H1 (cell line): ENCODE results near the gene GPRC6A. TPM values are rescaled to one million over a fixed set of nuclear protein-coding genes. Genes with fewer than 3 reads are reported as not detected.

Source experiments
- CTCF ChIA-PET: fragments of 300-600 bp; sonication (Branson Sonifier 250); formaldehyde crosslinking; loops from one replicate; lab custom pipeline; 2021; ENCODE audit not compliant: partially characterized antibody; lab: Charles Lee
- POLR2A ChIA-PET: fragments of 300-600 bp; sonication (Branson Sonifier 250); formaldehyde crosslinking; loops from one replicate; lab custom pipeline; 2021; ENCODE audit warnings: inconsistent platforms; ENCODE audit not compliant: partially characterized antibody; lab: Charles Lee
- DNase-seq, 2 experiments: peaks; one replicate each; pipeline versions ENCODE4 v3.0.0 to v3.0.0-alpha.2; 2010 to 2022; ENCODE audit warnings: low spot score in 2 of 2, low read depth in 1 of 2, mixed read lengths in 1 of 2
- FAIRE-seq: peaks from 2 replicates; lab custom pipeline; 2011; peaks lifted over from hg19 to GRCh38; lab: Jason Lieb, UNC
- H2AFZ ChIP-seq: 2 replicates; pipeline ENCODE4 v1.8.1; 2012; ENCODE audit warnings: low read length, inconsistent platforms
- H2AK5ac ChIP-seq: 2 replicates; pipeline ENCODE4 v1.6.1; 2013; ENCODE audit warnings: low read depth, low read length
- H2BK120ac ChIP-seq: replicated peaks from 2 replicates; pipeline ENCODE3; 2013; ENCODE audit warnings: low read depth, low read length, inconsistent platforms
- H2BK12ac ChIP-seq: 2 replicates; pipeline ENCODE4 v1.6.1; 2013; ENCODE audit warnings: low read depth, low read length
- H2BK15ac ChIP-seq: 2 replicates; pipeline ENCODE4 v1.6.1; 2013; ENCODE audit warnings: low read length
- H2BK20ac ChIP-seq: 2 replicates; pipeline ENCODE4 v1.6.1; 2013; ENCODE audit warnings: low read length
- H2BK5ac ChIP-seq: 2 replicates; pipeline ENCODE4 v1.6.1; 2013; ENCODE audit warnings: low read depth, low read length
- H3K14ac ChIP-seq: 2 replicates; pipeline ENCODE4 v1.6.1; 2013; ENCODE audit warnings: inconsistent platforms; ENCODE audit not compliant: insufficient read length
- H3K18ac ChIP-seq: 2 replicates; pipeline ENCODE4 v1.6.1; 2013; ENCODE audit warnings: low read length; ENCODE audit errors: extremely low read depth
- H3K23ac ChIP-seq: 2 replicates; pipeline ENCODE4 v1.6.1; 2013; ENCODE audit warnings: inconsistent platforms; ENCODE audit not compliant: insufficient read length
- H3K23me2 ChIP-seq: 2 replicates; pipeline ENCODE4 v1.6.1; 2013; ENCODE audit warnings: low read depth, low read length
- H3K27ac ChIP-seq: 2 replicates; pipeline ENCODE4 v1.6.1; 2011; ENCODE audit warnings: low read depth, low read length, inconsistent platforms
- H3K27me3 ChIP-seq, 4 experiments: replicated peaks in 1 of 4; 1 replicate in 1 of 4; 2 replicates in 3 of 4; pipeline versions ENCODE4 v1.6.1 to v1.8.1; 2011 to 2013; ENCODE audit warnings: low read length in 3 of 4, mild to moderate bottlenecking in 3 of 4, inconsistent platforms in 2 of 4, mixed read lengths in 2 of 4, moderate library complexity in 1 of 4; ENCODE audit not compliant: control insufficient read depth in 3 of 4, insufficient read depth in 3 of 4; ENCODE audit errors: extremely low read depth in 1 of 4
- H3K36me3 ChIP-seq, 4 experiments: 2 replicates each; pipeline versions ENCODE4 v1.6.1 to v1.8.1; 2011 to 2013; ENCODE audit warnings: mild to moderate bottlenecking in 4 of 4, low read length in 3 of 4, moderate library complexity in 2 of 4, control low read depth in 1 of 4, inconsistent platforms in 1 of 4; ENCODE audit not compliant: insufficient read depth in 4 of 4, control insufficient read depth in 2 of 4
- H3K4ac ChIP-seq: replicated peaks from 2 replicates; pipeline ENCODE3; 2013; ENCODE audit warnings: low read length, low read depth, mixed read lengths, inconsistent platforms; ENCODE audit not compliant: insufficient read length
- H3K4me1 ChIP-seq, 4 experiments: replicated peaks in 1 of 4; 1 replicate in 1 of 4; 2 replicates in 3 of 4; pipeline versions ENCODE4 v1.6.1 to v1.8.1; 2011 to 2013; ENCODE audit warnings: low read length in 3 of 4, inconsistent platforms in 2 of 4, mixed read lengths in 1 of 4; ENCODE audit not compliant: insufficient read depth in 4 of 4, control insufficient read depth in 3 of 4
- H3K4me2 ChIP-seq, 2 experiments: 2 replicates each; pipeline versions ENCODE4 v1.6.1 to v1.8.1; 2011 to 2013; ENCODE audit warnings: low read depth in 2 of 2, low read length in 2 of 2, control low read depth in 1 of 2, inconsistent platforms in 1 of 2, mild to moderate bottlenecking in 1 of 2; ENCODE audit not compliant: insufficient read depth in 1 of 2
- H3K4me3 ChIP-seq, 4 experiments: fragments of 200-600, 300-600 bp in 1 of 4; sonication (generic), shearing (Covaris generic), sonication (Bioruptor Twin) in 1 of 4; 2 replicates each; pipeline versions ENCODE4 v1.5.1 to v1.8.1; 2011 to 2016; ENCODE audit warnings: low read length in 4 of 4, low read depth in 3 of 4, control low read depth in 2 of 4, inconsistent platforms in 2 of 4, mild to moderate bottlenecking in 2 of 4, mixed read lengths in 1 of 4, moderate library complexity in 1 of 4; ENCODE audit not compliant: insufficient read depth in 2 of 4; ENCODE audit errors: extremely low read depth in 1 of 4
- H3K56ac ChIP-seq: replicated peaks from 2 replicates; pipeline ENCODE3; 2013; ENCODE audit warnings: low read depth, mild to moderate bottlenecking, mixed read lengths, low read length, inconsistent platforms; ENCODE audit not compliant: insufficient read length
- H3K79me1 ChIP-seq: 2 replicates; pipeline ENCODE4 v1.6.1; 2013; ENCODE audit warnings: low read depth, low read length, control low read depth
- H3K79me2 ChIP-seq, 2 experiments: 2 replicates each; pipeline versions ENCODE4 v1.6.1 to v1.8.1; 2012 to 2013; ENCODE audit warnings: low read length in 2 of 2, mild to moderate bottlenecking in 2 of 2, inconsistent platforms in 1 of 2; ENCODE audit not compliant: insufficient read depth in 2 of 2, control insufficient read depth in 1 of 2
- H3K9ac ChIP-seq, 4 experiments: replicated peaks in 1 of 4; 1 replicate in 1 of 4; 2 replicates in 3 of 4; pipeline versions ENCODE4 v1.6.1 to v1.8.1; 2011 to 2013; ENCODE audit warnings: low read depth in 3 of 4, low read length in 3 of 4, control low read depth in 2 of 4, mild to moderate bottlenecking in 2 of 4, moderate library complexity in 2 of 4, inconsistent platforms in 1 of 4; ENCODE audit errors: extremely low read depth in 1 of 4
- H3K9me3 ChIP-seq, 2 experiments: 2 replicates each; pipeline versions ENCODE4 v1.6.1 to v1.8.1; 2012 to 2013; ENCODE audit warnings: mild to moderate bottlenecking in 2 of 2, moderate library complexity in 2 of 2, control low read depth in 1 of 2, inconsistent platforms in 1 of 2, low read depth in 1 of 2, low read length in 1 of 2, mixed read lengths in 1 of 2; ENCODE audit not compliant: insufficient read depth in 2 of 2
- H4K20me1 ChIP-seq, 2 experiments: replicated peaks in 1 of 2; 2 replicates each; pipeline versions ENCODE3 to v1.8.1; 2011 to 2013; ENCODE audit warnings: inconsistent platforms in 2 of 2, low read length in 2 of 2, mild to moderate bottlenecking in 1 of 2; ENCODE audit not compliant: insufficient read depth in 2 of 2, control insufficient read depth in 1 of 2
- H4K5ac ChIP-seq: 2 replicates; pipeline ENCODE4 v1.6.1; 2013; ENCODE audit warnings: low read length, low read depth, mixed read lengths, inconsistent platforms; ENCODE audit not compliant: insufficient read length
- H4K8ac ChIP-seq: 2 replicates; pipeline ENCODE4 v1.8.0; 2013; ENCODE audit warnings: mild to moderate bottlenecking, moderate library complexity, low read length, inconsistent platforms; ENCODE audit not compliant: insufficient read depth; ENCODE audit errors: extremely low read depth
- H4K91ac ChIP-seq: replicated peaks from 2 replicates; pipeline ENCODE3; 2013; ENCODE audit warnings: low read length, mixed read lengths, inconsistent platforms; ENCODE audit not compliant: insufficient read length
- CTCF ChIP-seq, 3 experiments: IDR thresholded peaks; 1 replicate in 2 of 3; 2 replicates in 1 of 3; pipeline versions ENCODE4 v1.5.1 to v1.6.1; 2011; ENCODE audit warnings: low read length in 3 of 3, mild to moderate bottlenecking in 3 of 3, inconsistent platforms in 2 of 3, low read depth in 1 of 3, moderate library complexity in 1 of 3; ENCODE audit not compliant: insufficient read depth in 1 of 3; ENCODE audit errors: control extremely low read depth in 1 of 3
- FOSL1 ChIP-seq: IDR thresholded peaks from 2 replicates; pipeline ENCODE4 v1.6.1; 2011; ENCODE audit warnings: mild to moderate bottlenecking, low read depth, low read length, moderate library complexity; ENCODE audit not compliant: insufficient read depth
- RAD21 ChIP-seq, 2 experiments: IDR thresholded peaks in 1 of 2; conservative IDR thresholded peaks in 1 of 2; 2 replicates each; pipeline ENCODE4 v1.6.1; 2011; ENCODE audit warnings: low read depth in 2 of 2, low read length in 2 of 2, improper control_type of control experiment in 1 of 2, inconsistent platforms in 1 of 2, mild to moderate bottlenecking in 1 of 2, moderate library complexity in 1 of 2
- RFX5 ChIP-seq: IDR thresholded peaks from 2 replicates; pipeline ENCODE4 v1.6.1; 2011; ENCODE audit warnings: low read depth, low read length, improper control_type of control experiment, borderline replicate concordance
- TAF7 ChIP-seq: optimal IDR thresholded peaks from 2 replicates; pipeline ENCODE3; 2011; ENCODE audit warnings: low read depth, mild to moderate bottlenecking, inconsistent platforms, low read length, moderate library complexity, borderline replicate concordance
- WGBS, 2 experiments: shearing (Covaris generic) in 1 of 2; methylation state at CpG; one replicate each; pipeline versions ENCODE4 v1.1.6 to v1.1.7; 2013 to 2015; ENCODE audit warnings: low lambda C conversion rate in 2 of 2, mixed read lengths in 2 of 2, inconsistent platforms in 1 of 2, low coverage in 1 of 2, missing lambda C conversion rate in 1 of 2; ENCODE audit not compliant: insufficient replicate concordance in 2 of 2, insufficient coverage in 1 of 2, insufficient read length in 1 of 2; ENCODE audit errors: extremely low coverage in 1 of 2, missing lambda C conversion rate in 1 of 2; 5-methylcytosine and 5-hydroxymethylcytosine counted together
- polyA plus RNA-seq, 7 experiments: library from polyadenylated mRNA; depleted of rRNA in 3 of 7; stranded (reverse) in 5 of 7; unstranded in 2 of 7; fragments of >200 nt in 5 of 7; fragments of 200-250 nt in 2 of 7; gene quantifications; 1 replicate in 5 of 7; 2 replicates in 1 of 7; 4 replicates in 1 of 7; pipeline versions ENCODE4 v1.2.1 to v1.2.3, GENCODE V29; 2011 to 2013; ENCODE audit warnings: missing spikeins in 2 of 7, mixed read lengths in 2 of 7
- total RNA-seq: library from RNA; stranded (reverse); fragmentation: NEBNext Ultra II Directional; extraction: Animal tissue kit (Norgen Biotek cat#: 25700); gene quantifications from 2 replicates; pipeline ENCODE4 v1.2.1, GENCODE V29; 2021

The GPRC6A gene
- total and polyA plus RNA-seq, 2 of the 8 experiments (the other 6 are each of a cell fraction or from before 2014, with no cell fraction given): 0.09 to 0.22 TPM

GRCh38 chr6:116779573-116780164 is 49.2 kb downstream of the GPRC6A start:
- Histone ChIP-seq H2AFZ (peak overlapping the region; percentile 86), H3K4me1 (no peaks in the 10 kb centered on the region), H3K23me2 (no peaks in the 10 kb centered on the region), H3K4me3 (no peak overlapping the region), H3K56ac (no peak overlapping the region), H3K27ac (no peak overlapping the region), H3K79me2 (no peaks in the 10 kb centered on the region), H3K23ac (no peak overlapping the region), H2BK120ac (no peak overlapping the region), H2AK5ac (no peak overlapping the region), H4K20me1 (no peaks in the 10 kb centered on the region), H3K4ac (no peak overlapping the region), H3K9ac (no peak overlapping the region), H3K4me2 (no peak overlapping the region), H3K79me1 (no peaks in the 10 kb centered on the region), H2BK12ac (no peak overlapping the region), H4K5ac (no peak overlapping the region), H4K8ac (no peak overlapping the region), H2BK20ac (no peak overlapping the region), H3K9me3 (no peaks in the 10 kb centered on the region), H3K36me3 (no peaks in the 10 kb centered on the region), H3K27me3 (no peaks in the 10 kb centered on the region), H2BK5ac (no peak overlapping the region), H3K18ac (no peak overlapping the region), H2BK15ac (no peak overlapping the region), H3K14ac (no peak overlapping the region), H4K91ac (no peak overlapping the region)
- TF ChIP-seq RAD21 (IDR thresholded peaks at IDR 0.05 in 1 of 2, conservative IDR thresholded peaks at IDR 0.05 in 1 of 2; ENCODE audit: low read depth in 2 of 2, low read length in 2 of 2) (peak; percentile 66 to 69), RFX5 (no peak), CTCF (IDR thresholded peaks at IDR 0.05; ENCODE audit: control extremely low read depth in 1 of 3, insufficient read depth in 1 of 3, low read depth in 1 of 3, low read length in 3 of 3) (peak in 2 of 3 experiments; percentile 38 to 44; a peak in 2 of 4 replicates), TAF7 (no peak), FOSL1 (no peak)
- FAIRE-seq (no peak), DNase-seq (peak in 1 of 2 experiments; percentile 47)
- CTCF ChIA-PET: interaction anchor here (0.5 to 3.2 kb wide), 19 partner anchors 10 to 1841 kb away, joined by 3 to 34 read pairs (median 4); partner anchors contain the start of gene FAM162B
- POLR2A ChIA-PET: no interaction called here
- WGBS, 2 experiments: 56% methylated on average over 13 of the region's 13 CpGs; no CpG with 5 or more reads in 1 of the 2 experiments
